GM23338 (cell line): Measurements from ENCODE around the gene DNAH17. TPM values are rescaled to one million over a fixed set of nuclear protein-coding genes. Genes with fewer than 3 reads are reported as not detected.

ENCODE experiments used
- ATAC-seq: fragments of 200-7000 bp; cut with Tn5 transposase; 3 replicates; pipeline ENCODE4 v1.9.1; 2020
- DNase-seq: peaks from one replicate; pipeline ENCODE4 v3.0.0-alpha.2; 2015; ENCODE audit warnings: low spot score
- H2AFZ ChIP-seq: fragments of 200-600 bp; sonication (generic); 2 replicates; pipeline ENCODE4 v1.8.0; 2016; ENCODE audit warnings: antibody characterized with exemption, mild to moderate bottlenecking, moderate library complexity
- H3F3A ChIP-seq: fragments of 200-600 bp; sonication (generic); replicated peaks from 2 replicates; pipeline ENCODE4 v1.8.0; 2017; ENCODE audit warnings: antibody characterized with exemption, mixed run types, low read depth
- H3K27ac ChIP-seq: fragments of 200-600 bp; sonication (generic); 2 replicates; pipeline ENCODE4 v1.6.1; 2016; ENCODE audit warnings: low read depth
- H3K27me3 ChIP-seq: fragments of 200-600 bp; sonication (generic); 2 replicates; pipeline ENCODE4 v1.8.0; 2016; ENCODE audit warnings: mild to moderate bottlenecking, mixed run types, moderate library complexity; ENCODE audit not compliant: insufficient read depth
- H3K36me3 ChIP-seq: fragments of 200-600 bp; sonication (generic); 2 replicates; pipeline ENCODE4 v1.8.0; 2016; ENCODE audit warnings: mild to moderate bottlenecking; ENCODE audit not compliant: insufficient read depth
- H3K4me1 ChIP-seq: fragments of 200-600 bp; sonication (generic); 2 replicates; pipeline ENCODE4 v1.8.0; 2016; ENCODE audit warnings: mild to moderate bottlenecking, moderate library complexity; ENCODE audit not compliant: insufficient read depth
- H3K4me2 ChIP-seq: fragments of 200-600 bp; sonication (generic); 2 replicates; pipeline ENCODE4 v1.7.1; 2017; ENCODE audit warnings: mixed run types
- H3K4me3 ChIP-seq: fragments of 200-600 bp; sonication (generic); 2 replicates; pipeline ENCODE4 v1.6.1; 2016; ENCODE audit warnings: mixed run types
- H3K79me2 ChIP-seq: fragments of 200-600 bp; sonication (generic); replicated peaks from 2 replicates; pipeline ENCODE4 v1.8.0; 2017; ENCODE audit warnings: mild to moderate bottlenecking; ENCODE audit not compliant: insufficient read depth
- H3K9me2 ChIP-seq: fragments of 200-600 bp; sonication (generic); 2 replicates; pipeline ENCODE4 v1.8.0; 2017; ENCODE audit not compliant: insufficient read depth
- H4K20me1 ChIP-seq: fragments of 200-600 bp; sonication (generic); replicated peaks from 2 replicates; pipeline ENCODE4 v1.8.0; 2017; ENCODE audit warnings: mild to moderate bottlenecking; ENCODE audit not compliant: insufficient read depth
- H3K27ac Mint-ChIP-seq: 2 replicates; pipeline ENCODE4 v1.8.0; 2020; ENCODE audit warnings: inconsistent platforms, mild to moderate bottlenecking, moderate library complexity, mixed read lengths
- H3K27me3 Mint-ChIP-seq: 3 replicates; pipeline ENCODE4 v1.8.0; 2022; ENCODE audit warnings: low read depth, mild to moderate bottlenecking, moderate library complexity, mixed read lengths, inconsistent platforms; ENCODE audit not compliant: insufficient read depth, poor library complexity
- H3K36me3 Mint-ChIP-seq: 3 replicates; pipeline ENCODE4 v1.8.0; 2021; ENCODE audit warnings: low read depth, mild to moderate bottlenecking, inconsistent platforms, moderate library complexity, mixed read lengths
- H3K4me1 Mint-ChIP-seq: 3 replicates; pipeline ENCODE4 v1.8.0; 2020; ENCODE audit warnings: mild to moderate bottlenecking, inconsistent platforms, mixed read lengths
- H3K4me3 Mint-ChIP-seq: 3 replicates; pipeline ENCODE4 v1.8.0; 2021; ENCODE audit warnings: moderate library complexity, mild to moderate bottlenecking, inconsistent platforms, mixed read lengths
- H3K9me3 Mint-ChIP-seq: 3 replicates; pipeline ENCODE4 v1.8.0; 2020; ENCODE audit warnings: moderate library complexity, mild to moderate bottlenecking, inconsistent platforms, mixed read lengths
- CREB1 ChIP-seq: fragments of 250-450 bp; sonication (Bioruptor Pico); IDR thresholded peaks from 2 replicates; pipeline ENCODE4 v1.5.0; 2020; ENCODE audit warnings: low read depth, mild to moderate bottlenecking, moderate library complexity
- EZH2 ChIP-seq: fragments of 200-600 bp; sonication (generic); IDR thresholded peaks from one replicate; pipeline ENCODE4 v1.8.0; 2017; ENCODE audit warnings: antibody characterized with exemption, mild to moderate bottlenecking, low read depth; ENCODE audit not compliant: unreplicated experiment
- EZH2phosphoT487 ChIP-seq: fragments of 200-600 bp; sonication (generic); IDR thresholded peaks from one replicate; pipeline ENCODE4 v1.8.1; 2018; ENCODE audit warnings: antibody characterized with exemption; ENCODE audit not compliant: unreplicated experiment
- JUNB ChIP-seq: IDR thresholded peaks from one replicate; pipeline ENCODE4 v1.6.1; 2016; ENCODE audit warnings: antibody characterized with exemption; ENCODE audit not compliant: unreplicated experiment
- NANOG ChIP-seq: IDR thresholded peaks from 2 replicates; pipeline ENCODE4 v1.6.1; 2016; ENCODE audit warnings: antibody characterized with exemption, borderline replicate concordance
- POLR2AphosphoS5 ChIP-seq: IDR thresholded peaks from 2 replicates; pipeline ENCODE4 v1.6.1; 2016; ENCODE audit warnings: antibody characterized with exemption, low read depth
- STAT1 ChIP-seq: IDR thresholded peaks from one replicate; pipeline ENCODE4 v1.6.1; 2016; ENCODE audit warnings: antibody characterized with exemption; ENCODE audit not compliant: unreplicated experiment
- ZNF114 ChIP-seq: fragments of 250-450 bp; sonication (Bioruptor Pico); IDR thresholded peaks from 2 replicates; pipeline ENCODE4 v1.5.0; 2020; ENCODE audit warnings: mild to moderate bottlenecking, moderate library complexity
- ZNF331 ChIP-seq: fragments of 250-450 bp; sonication (Bioruptor Pico); IDR thresholded peaks from 2 replicates; pipeline ENCODE4 v1.5.0; 2020; ENCODE audit warnings: low read depth, mild to moderate bottlenecking, moderate library complexity
- polyA plus RNA-seq: library from polyadenylated mRNA; unstranded; fragments of >200 nt; fragmentation: Nextera tagmentation; extraction: Ambion mirVana; gene quantifications from 2 replicates; pipeline ENCODE4 v1.2.1, GENCODE V29; 2016
- total RNA-seq: library from RNA; depleted of rRNA; stranded (reverse); fragments of >200 nt; shearing (Covaris generic); gene quantifications from 2 replicates; pipeline ENCODE4 v1.2.3, GENCODE V29; 2014
- TF ChIP-seq, protein P1 (sequence below): IDR thresholded peaks from 2 replicates; pipeline ENCODE4 v1.6.1; 2016; ENCODE audit warnings: antibody characterized with exemption
- TF ChIP-seq, protein P2 (sequence below): IDR thresholded peaks from one replicate; pipeline ENCODE4 v1.6.1; 2018; ENCODE audit warnings: antibody characterized with exemption; ENCODE audit not compliant: unreplicated experiment
- TF ChIP-seq, protein P3 (sequence below): fragments of 250-450 bp; sonication (Bioruptor Pico); IDR thresholded peaks from 2 replicates; pipeline ENCODE4 v1.5.0; 2020; ENCODE audit warnings: mild to moderate bottlenecking, moderate library complexity
- TF ChIP-seq, protein P4 (sequence below), 2 experiments: fragments of 200-600 bp in 1 of 2; sonication (generic) in 1 of 2; conservative IDR thresholded peaks; 2 replicates each; pipeline versions ENCODE4 v1.5.1 to v1.6.1; 2016 to 2017; ENCODE audit warnings: antibody characterized with exemption in 2 of 2, low read depth in 2 of 2, mild to moderate bottlenecking in 2 of 2, moderate library complexity in 1 of 2

The DNAH17 gene
- total and polyA plus RNA-seq, 2 experiments from 2014 or later: 0.59 to 2.0 TPM

DNA sequence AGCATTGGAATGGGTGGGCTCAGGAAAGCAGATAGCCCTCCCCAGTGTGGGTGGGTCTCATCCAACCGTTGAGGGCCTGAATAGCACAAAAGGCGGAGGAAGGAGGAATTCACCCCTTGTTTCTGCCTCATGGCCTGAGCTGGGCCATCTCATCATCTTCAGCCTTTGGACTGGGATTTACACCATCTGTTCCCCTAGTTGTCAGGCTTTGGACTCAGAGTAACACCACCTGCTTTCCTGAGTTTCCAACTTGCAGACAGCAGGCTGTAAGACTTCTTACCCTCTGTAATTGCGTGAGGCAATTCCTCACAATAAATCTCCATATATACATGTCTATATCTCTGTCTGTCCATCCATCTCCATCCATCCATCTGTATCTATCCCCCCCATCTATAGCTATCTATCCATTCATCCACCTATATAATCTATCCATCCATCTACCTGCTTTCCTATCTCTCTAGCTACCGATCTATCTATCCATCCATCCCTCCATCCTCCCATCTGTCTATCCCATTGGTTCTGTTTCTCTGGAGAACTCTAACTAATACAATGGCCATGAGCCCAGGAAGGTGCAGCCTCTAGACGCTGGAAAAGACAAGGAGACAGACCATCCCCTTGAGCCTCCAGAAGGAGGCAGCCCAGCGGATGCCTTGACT, 21.3 kb downstream of the DNAH17 start:
- Histone ChIP-seq H4K20me1 (no peaks in the 10 kb centered on the region), H3K4me2 (no peak overlapping the region), H3K9me2 (peaks cover 9% of the 10 kb centered on the region), H3K27ac (no peak overlapping the region), H3K4me1 (no peaks in the 10 kb centered on the region), H3K27me3 (no peaks in the 10 kb centered on the region), H3K36me3 (no peaks in the 10 kb centered on the region), H3F3A (no peaks in the 10 kb centered on the region), H3K4me3 (no peak overlapping the region), H2AFZ (no peak overlapping the region), H3K79me2 (no peaks in the 10 kb centered on the region)
- 0 out of 3 replicates have a peak, but pooled peaks cover 2% of the 10 kb centered on the region for H3K4me1 Mint-ChIP-seq
- no peak for DNase-seq
- no peaks in the 10 kb centered on the region for H3K36me3 Mint-ChIP-seq
- no peak overlapping the region for H3K27ac Mint-ChIP-seq
- H3K4me3 Mint-ChIP-seq: no peak overlapping the region
- ATAC-seq: no peak
- no peaks in the 10 kb centered on the region for H3K9me3 Mint-ChIP-seq
- TF ChIP-seq, protein P1, sequence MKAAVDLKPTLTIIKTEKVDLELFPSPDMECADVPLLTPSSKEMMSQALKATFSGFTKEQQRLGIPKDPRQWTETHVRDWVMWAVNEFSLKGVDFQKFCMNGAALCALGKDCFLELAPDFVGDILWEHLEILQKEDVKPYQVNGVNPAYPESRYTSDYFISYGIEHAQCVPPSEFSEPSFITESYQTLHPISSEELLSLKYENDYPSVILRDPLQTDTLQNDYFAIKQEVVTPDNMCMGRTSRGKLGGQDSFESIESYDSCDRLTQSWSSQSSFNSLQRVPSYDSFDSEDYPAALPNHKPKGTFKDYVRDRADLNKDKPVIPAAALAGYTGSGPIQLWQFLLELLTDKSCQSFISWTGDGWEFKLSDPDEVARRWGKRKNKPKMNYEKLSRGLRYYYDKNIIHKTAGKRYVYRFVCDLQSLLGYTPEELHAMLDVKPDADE: no peak
- TF ChIP-seq, protein P2, sequence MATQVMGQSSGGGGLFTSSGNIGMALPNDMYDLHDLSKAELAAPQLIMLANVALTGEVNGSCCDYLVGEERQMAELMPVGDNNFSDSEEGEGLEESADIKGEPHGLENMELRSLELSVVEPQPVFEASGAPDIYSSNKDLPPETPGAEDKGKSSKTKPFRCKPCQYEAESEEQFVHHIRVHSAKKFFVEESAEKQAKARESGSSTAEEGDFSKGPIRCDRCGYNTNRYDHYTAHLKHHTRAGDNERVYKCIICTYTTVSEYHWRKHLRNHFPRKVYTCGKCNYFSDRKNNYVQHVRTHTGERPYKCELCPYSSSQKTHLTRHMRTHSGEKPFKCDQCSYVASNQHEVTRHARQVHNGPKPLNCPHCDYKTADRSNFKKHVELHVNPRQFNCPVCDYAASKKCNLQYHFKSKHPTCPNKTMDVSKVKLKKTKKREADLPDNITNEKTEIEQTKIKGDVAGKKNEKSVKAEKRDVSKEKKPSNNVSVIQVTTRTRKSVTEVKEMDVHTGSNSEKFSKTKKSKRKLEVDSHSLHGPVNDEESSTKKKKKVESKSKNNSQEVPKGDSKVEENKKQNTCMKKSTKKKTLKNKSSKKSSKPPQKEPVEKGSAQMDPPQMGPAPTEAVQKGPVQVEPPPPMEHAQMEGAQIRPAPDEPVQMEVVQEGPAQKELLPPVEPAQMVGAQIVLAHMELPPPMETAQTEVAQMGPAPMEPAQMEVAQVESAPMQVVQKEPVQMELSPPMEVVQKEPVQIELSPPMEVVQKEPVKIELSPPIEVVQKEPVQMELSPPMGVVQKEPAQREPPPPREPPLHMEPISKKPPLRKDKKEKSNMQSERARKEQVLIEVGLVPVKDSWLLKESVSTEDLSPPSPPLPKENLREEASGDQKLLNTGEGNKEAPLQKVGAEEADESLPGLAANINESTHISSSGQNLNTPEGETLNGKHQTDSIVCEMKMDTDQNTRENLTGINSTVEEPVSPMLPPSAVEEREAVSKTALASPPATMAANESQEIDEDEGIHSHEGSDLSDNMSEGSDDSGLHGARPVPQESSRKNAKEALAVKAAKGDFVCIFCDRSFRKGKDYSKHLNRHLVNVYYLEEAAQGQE: no peak
- TF ChIP-seq, protein P3, sequence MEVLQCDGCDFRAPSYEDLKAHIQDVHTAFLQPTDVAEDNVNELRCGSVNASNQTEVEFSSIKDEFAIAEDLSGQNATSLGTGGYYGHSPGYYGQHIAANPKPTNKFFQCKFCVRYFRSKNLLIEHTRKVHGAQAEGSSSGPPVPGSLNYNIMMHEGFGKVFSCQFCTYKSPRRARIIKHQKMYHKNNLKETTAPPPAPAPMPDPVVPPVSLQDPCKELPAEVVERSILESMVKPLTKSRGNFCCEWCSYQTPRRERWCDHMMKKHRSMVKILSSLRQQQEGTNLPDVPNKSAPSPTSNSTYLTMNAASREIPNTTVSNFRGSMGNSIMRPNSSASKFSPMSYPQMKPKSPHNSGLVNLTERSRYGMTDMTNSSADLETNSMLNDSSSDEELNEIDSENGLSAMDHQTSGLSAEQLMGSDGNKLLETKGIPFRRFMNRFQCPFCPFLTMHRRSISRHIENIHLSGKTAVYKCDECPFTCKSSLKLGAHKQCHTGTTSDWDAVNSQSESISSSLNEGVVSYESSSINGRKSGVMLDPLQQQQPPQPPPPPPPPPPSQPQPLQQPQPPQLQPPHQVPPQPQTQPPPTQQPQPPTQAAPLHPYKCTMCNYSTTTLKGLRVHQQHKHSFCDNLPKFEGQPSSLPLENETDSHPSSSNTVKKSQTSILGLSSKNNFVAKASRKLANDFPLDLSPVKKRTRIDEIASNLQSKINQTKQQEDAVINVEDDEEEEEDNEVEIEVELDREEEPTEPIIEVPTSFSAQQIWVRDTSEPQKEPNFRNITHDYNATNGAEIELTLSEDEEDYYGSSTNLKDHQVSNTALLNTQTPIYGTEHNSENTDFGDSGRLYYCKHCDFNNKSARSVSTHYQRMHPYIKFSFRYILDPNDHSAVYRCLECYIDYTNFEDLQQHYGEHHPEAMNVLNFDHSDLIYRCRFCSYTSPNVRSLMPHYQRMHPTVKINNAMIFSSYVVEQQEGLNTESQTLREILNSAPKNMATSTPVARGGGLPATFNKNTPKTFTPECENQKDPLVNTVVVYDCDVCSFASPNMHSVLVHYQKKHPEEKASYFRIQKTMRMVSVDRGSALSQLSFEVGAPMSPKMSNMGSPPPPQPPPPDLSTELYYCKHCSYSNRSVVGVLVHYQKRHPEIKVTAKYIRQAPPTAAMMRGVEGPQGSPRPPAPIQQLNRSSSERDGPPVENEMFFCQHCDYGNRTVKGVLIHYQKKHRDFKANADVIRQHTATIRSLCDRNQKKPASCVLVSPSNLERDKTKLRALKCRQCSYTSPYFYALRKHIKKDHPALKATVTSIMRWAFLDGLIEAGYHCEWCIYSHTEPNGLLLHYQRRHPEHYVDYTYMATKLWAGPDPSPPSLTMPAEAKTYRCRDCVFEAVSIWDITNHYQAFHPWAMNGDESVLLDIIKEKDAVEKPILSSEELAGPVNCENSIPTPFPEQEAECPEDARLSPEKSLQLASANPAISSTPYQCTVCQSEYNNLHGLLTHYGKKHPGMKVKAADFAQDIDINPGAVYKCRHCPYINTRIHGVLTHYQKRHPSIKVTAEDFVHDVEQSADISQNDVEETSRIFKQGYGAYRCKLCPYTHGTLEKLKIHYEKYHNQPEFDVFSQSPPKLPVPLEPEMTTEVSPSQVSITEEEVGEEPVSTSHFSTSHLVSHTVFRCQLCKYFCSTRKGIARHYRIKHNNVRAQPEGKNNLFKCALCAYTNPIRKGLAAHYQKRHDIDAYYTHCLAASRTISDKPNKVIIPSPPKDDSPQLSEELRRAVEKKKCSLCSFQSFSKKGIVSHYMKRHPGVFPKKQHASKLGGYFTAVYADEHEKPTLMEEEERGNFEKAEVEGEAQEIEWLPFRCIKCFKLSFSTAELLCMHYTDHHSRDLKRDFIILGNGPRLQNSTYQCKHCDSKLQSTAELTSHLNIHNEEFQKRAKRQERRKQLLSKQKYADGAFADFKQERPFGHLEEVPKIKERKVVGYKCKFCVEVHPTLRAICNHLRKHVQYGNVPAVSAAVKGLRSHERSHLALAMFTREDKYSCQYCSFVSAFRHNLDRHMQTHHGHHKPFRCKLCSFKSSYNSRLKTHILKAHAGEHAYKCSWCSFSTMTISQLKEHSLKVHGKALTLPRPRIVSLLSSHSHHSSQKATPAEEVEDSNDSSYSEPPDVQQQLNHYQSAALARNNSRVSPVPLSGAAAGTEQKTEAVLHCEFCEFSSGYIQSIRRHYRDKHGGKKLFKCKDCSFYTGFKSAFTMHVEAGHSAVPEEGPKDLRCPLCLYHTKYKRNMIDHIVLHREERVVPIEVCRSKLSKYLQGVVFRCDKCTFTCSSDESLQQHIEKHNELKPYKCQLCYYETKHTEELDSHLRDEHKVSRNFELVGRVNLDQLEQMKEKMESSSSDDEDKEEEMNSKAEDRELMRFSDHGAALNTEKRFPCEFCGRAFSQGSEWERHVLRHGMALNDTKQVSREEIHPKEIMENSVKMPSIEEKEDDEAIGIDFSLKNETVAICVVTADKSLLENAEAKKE (CRISPR knock-in tag): no peak
- TF ChIP-seq CREB1 (no peak), POLR2AphosphoS5 (no peak), ZNF114 (CRISPR knock-in tag) (no peak), EZH2phosphoT487 (no peak), JUNB (no peak), NANOG (no peak), ZNF331 (CRISPR knock-in tag) (no peak), STAT1 (no peak), EZH2 (no peak)
- TF ChIP-seq, protein P4, sequence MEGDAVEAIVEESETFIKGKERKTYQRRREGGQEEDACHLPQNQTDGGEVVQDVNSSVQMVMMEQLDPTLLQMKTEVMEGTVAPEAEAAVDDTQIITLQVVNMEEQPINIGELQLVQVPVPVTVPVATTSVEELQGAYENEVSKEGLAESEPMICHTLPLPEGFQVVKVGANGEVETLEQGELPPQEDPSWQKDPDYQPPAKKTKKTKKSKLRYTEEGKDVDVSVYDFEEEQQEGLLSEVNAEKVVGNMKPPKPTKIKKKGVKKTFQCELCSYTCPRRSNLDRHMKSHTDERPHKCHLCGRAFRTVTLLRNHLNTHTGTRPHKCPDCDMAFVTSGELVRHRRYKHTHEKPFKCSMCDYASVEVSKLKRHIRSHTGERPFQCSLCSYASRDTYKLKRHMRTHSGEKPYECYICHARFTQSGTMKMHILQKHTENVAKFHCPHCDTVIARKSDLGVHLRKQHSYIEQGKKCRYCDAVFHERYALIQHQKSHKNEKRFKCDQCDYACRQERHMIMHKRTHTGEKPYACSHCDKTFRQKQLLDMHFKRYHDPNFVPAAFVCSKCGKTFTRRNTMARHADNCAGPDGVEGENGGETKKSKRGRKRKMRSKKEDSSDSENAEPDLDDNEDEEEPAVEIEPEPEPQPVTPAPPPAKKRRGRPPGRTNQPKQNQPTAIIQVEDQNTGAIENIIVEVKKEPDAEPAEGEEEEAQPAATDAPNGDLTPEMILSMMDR (conservative IDR thresholded peaks at IDR 0.05; ENCODE audit: low read depth in 2 of 2): no peak
- H3K27me3 Mint-ChIP-seq: no peaks in the 10 kb centered on the region
